Measurements from ENCODE around the gene PGS1.

GRCh38 chr17:78395155-78395554, 16.7 kb downstream of the PGS1 start:
- TF ChIP-seq POLR2A (IDR thresholded peaks at IDR 0.05; ENCODE audit: low read depth, low read length) (no peak), POLR2AphosphoS5 (IDR thresholded peaks at IDR 0.05; ENCODE audit: low read depth, low read length) (no peak), TAF1 (IDR thresholded peaks at IDR 0.05; ENCODE audit: borderline replicate concordance, low read depth, low read length) (no peak)

Measured in GM12892 (cell line).